SU-DHL-6 (cell line): ENCODE measurements around the gene ATP11A.

ENCODE experiments used
- H2AFZ ChIP-seq: fragments of 200-600 bp; sonication (generic); 2 replicates; pipeline ENCODE4 v1.6.1; 2014; ENCODE audit warnings: low read depth, mild to moderate bottlenecking, moderate library complexity, mixed read lengths, antibody characterized with exemption, low read length; ENCODE audit not compliant: severe bottlenecking
- H3F3A ChIP-seq: fragments of 200-600 bp; shearing (Covaris generic); 2 replicates; pipeline ENCODE4 v1.6.0; 2016; ENCODE audit warnings: antibody characterized with exemption, mild to moderate bottlenecking; ENCODE audit not compliant: insufficient read depth
- H3K27ac ChIP-seq: fragments of 200-600 bp; sonication (generic); 2 replicates; pipeline ENCODE4 v1.5.1; 2016; ENCODE audit warnings: low read depth, mild to moderate bottlenecking, low read length, moderate library complexity, mixed read lengths
- H3K27me3 ChIP-seq: fragments of 200-600 bp; sonication (generic), shearing (Covaris generic); 2 replicates; pipeline ENCODE4 v1.6.0; 2014; ENCODE audit warnings: mild to moderate bottlenecking, low read length
- H3K36me3 ChIP-seq: fragments of 200-600 bp; sonication (generic); 2 replicates; pipeline ENCODE4 v1.6.1; 2014; ENCODE audit warnings: mild to moderate bottlenecking, low read length, mixed read lengths
- H3K4me2 ChIP-seq: fragments of 300-600, 200-600 bp; shearing (Covaris generic), sonication (generic); 2 replicates; pipeline ENCODE4 v1.6.0; 2014; ENCODE audit warnings: low read length, low read depth, mild to moderate bottlenecking; ENCODE audit not compliant: poor library complexity, severe bottlenecking
- H3K4me3 ChIP-seq: fragments of 200-600 bp; sonication (generic); 2 replicates; pipeline ENCODE4 v1.5.1; 2014; ENCODE audit warnings: antibody characterized with exemption, low read length, mild to moderate bottlenecking, mixed read lengths; ENCODE audit not compliant: insufficient read depth, poor library complexity, severe bottlenecking
- H3K79me2 ChIP-seq: fragments of 200-600 bp; sonication (generic); 2 replicates; pipeline ENCODE4 v1.6.1; 2014; ENCODE audit warnings: mild to moderate bottlenecking, low read length, moderate library complexity; ENCODE audit not compliant: insufficient read depth
- H3K9ac ChIP-seq: fragments of 200-600 bp; sonication (generic); 2 replicates; pipeline ENCODE4 v1.7.0; 2014; ENCODE audit warnings: mild to moderate bottlenecking, low read length
- H3K9me2 ChIP-seq: fragments of 200-600 bp; sonication (generic); replicated peaks from 2 replicates; pipeline ENCODE4 v1.6.1; 2014; ENCODE audit warnings: low read length; ENCODE audit not compliant: insufficient read depth
- H3K9me3 ChIP-seq: fragments of 200-600 bp; sonication (generic); 2 replicates; pipeline ENCODE4 v1.6.1; 2014; ENCODE audit warnings: low read length, mixed read lengths; ENCODE audit not compliant: insufficient read depth
- H4K20me1 ChIP-seq: fragments of 200-600 bp; sonication (generic); 2 replicates; pipeline ENCODE4 v1.6.1; 2014; ENCODE audit warnings: low read depth, mild to moderate bottlenecking, antibody characterized with exemption, low read length, moderate library complexity, mixed read lengths
- CTCF ChIP-seq: fragments of 200-600 bp; sonication (generic); IDR thresholded peaks from one replicate; pipeline ENCODE4 v1.5.1; 2017; ENCODE audit warnings: antibody characterized with exemption, mild to moderate bottlenecking, low read length, moderate library complexity; ENCODE audit not compliant: insufficient read depth, poor library complexity, severe bottlenecking
- EZH2phosphoT487 ChIP-seq: fragments of 200-600 bp; sonication (generic), shearing (Covaris generic); conservative IDR thresholded peaks from 2 replicates; pipeline ENCODE4 v1.6.1; 2018; ENCODE audit warnings: mild to moderate bottlenecking, antibody characterized with exemption, low read length, moderate library complexity, mixed read lengths

Gene ATP11A

GRCh38 chr13:112917737-112918136 lies 227.9 kb downstream of the ATP11A start:
- Histone ChIP-seq H3K4me2 (no peak overlapping the region), H3K9me3 (no peaks in the 10 kb centered on the region), H3K27me3 (no peaks in the 10 kb centered on the region), H3K4me3 (no peak overlapping the region), H3K36me3 (no peaks in the 10 kb centered on the region), H3K79me2 (no peaks in the 10 kb centered on the region), H3K9ac (no peak overlapping the region), H3K9me2 (no peaks in the 10 kb centered on the region), H3K27ac (no peak overlapping the region), H2AFZ (no peak overlapping the region), H3F3A (no peaks in the 10 kb centered on the region), H4K20me1 (no peaks in the 10 kb centered on the region)
- no peak for TF ChIP-seq CTCF
- no peak for TF ChIP-seq EZH2phosphoT487

- no peaks in the 10 kb centered on the region for H3K27me3 ChIP-seq
- no peak overlapping the region for H3K4me3 ChIP-seq
- H3K79me2 ChIP-seq, result no peaks in the 10 kb centered on the region
- H2AFZ ChIP-seq, result no peak overlapping the region
- H3K36me3 ChIP-seq, result no peaks in the 10 kb centered on the region
- H3K4me2 ChIP-seq, result no peak overlapping the region
- no peak overlapping the region for H3K27ac ChIP-seq
- no peaks in the 10 kb centered on the region for H4K20me1 ChIP-seq
- H3K9me3 ChIP-seq, result no peaks in the 10 kb centered on the region
- TF ChIP-seq CTCF, result no peak
- no peak for TF ChIP-seq EZH2phosphoT487
- no peaks in the 10 kb centered on the region for H3F3A ChIP-seq
- no peak overlapping the region for H3K9ac ChIP-seq
- H3K9me2 ChIP-seq, result no peaks in the 10 kb centered on the region
Observed at GRCh38 chr13:112918266-112918665, 228.4 kb downstream of the ATP11A start.

GRCh38 chr13:112918746-112919145 lies 228.9 kb downstream of the ATP11A start:
- no peaks in the 10 kb centered on the region for H3K9me3 ChIP-seq
- H3K9ac ChIP-seq, result no peak overlapping the region
- no peaks in the 10 kb centered on the region for H3K27me3 ChIP-seq
- H3K79me2 ChIP-seq, result no peaks in the 10 kb centered on the region
- H3K36me3 ChIP-seq, result no peaks in the 10 kb centered on the region
- H3K4me2 ChIP-seq, result no peak overlapping the region
- no peaks in the 10 kb centered on the region for H4K20me1 ChIP-seq
- H3K4me3 ChIP-seq, result no peak overlapping the region
- H3F3A ChIP-seq, result no peaks in the 10 kb centered on the region
- no peak overlapping the region for H2AFZ ChIP-seq
- TF ChIP-seq CTCF (no peak), EZH2phosphoT487 (no peak)
- H3K27ac ChIP-seq, result no peak overlapping the region
- no peaks in the 10 kb centered on the region for H3K9me2 ChIP-seq
